GM04504 (cell line): ENCODE results near the gene PDCD4.

Experiments
- DNase-seq: peaks from one replicate; pipeline ENCODE4 v3.0.0-alpha.2; 2012; ENCODE audit warnings: low read depth

The PDCD4 gene

GRCh38 chr10:110842326-110842904 lies 29.3 kb upstream of the PDCD4 start:
- no peak for DNase-seq

- no peak for DNase-seq
Observed at GRCh38 chr10:110843031-110843430, 28.7 kb upstream of the PDCD4 start.

- no peak for DNase-seq
Observed at GRCh38 chr10:110843796-110844616, 27.7 kb upstream of the PDCD4 start.

- no peak for DNase-seq
Observed at GRCh38 chr10:110844617-110844881, 27.2 kb upstream of the PDCD4 start.

DNA sequence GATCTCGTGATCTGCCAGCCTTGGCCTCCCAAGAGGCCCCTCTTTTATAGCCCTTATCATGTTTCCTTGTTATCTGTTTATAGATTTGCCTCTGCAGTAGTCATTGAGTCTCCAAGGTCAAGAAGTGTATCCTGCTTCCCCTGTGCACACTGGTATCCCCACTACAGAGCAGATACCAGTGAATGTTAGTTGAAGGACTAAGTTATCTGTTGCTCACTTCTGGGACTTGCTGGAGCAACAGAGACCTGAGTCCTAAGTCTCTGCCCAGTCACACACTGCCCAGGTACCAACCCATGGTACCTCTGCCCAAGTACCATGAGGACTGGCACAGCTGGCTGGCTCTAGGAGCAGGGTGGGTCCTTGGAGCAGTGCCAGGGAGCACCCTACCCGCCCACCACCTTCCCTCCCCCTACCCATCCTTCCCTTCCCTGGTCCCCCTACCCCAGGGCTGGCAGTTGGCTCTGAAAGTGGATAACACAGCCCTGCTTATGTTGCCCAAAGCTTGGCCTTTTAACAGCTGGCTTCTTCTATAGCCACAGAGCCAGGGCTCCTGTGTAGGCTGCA lies 26.5 kb upstream of the PDCD4 start:
- DNase-seq = no peak

- DNase-seq = no peak
Observed at GRCh38 chr10:110845756-110846620, 25.7 kb upstream of the PDCD4 start.

- DNase-seq = no peak
Observed at GRCh38 chr10:110847374-110847773, 24.4 kb upstream of the PDCD4 start.

DNA sequence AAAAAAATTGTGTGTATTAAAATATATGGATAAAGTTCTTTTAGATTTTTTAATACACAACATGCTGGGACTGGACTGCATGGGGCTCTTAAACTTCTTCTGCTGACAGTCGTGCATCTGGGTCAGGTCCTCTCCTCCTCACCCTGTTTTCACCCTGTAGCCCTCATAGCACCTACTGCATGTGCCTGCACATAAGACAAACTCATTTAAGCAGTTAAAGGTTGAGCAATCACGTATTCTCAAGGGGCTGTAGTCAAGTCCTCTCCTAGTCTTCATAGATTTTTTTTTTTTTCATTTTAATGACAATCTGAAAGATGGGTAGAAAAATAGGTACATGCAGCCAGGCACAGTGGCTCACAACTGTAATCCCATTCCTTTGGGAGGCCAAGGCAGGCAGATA lies 23.6 kb upstream of the PDCD4 start:
- no peak for DNase-seq

- DNase-seq = no peak
Observed at GRCh38 chr10:110850099-110850498, 21.6 kb upstream of the PDCD4 start.

DNA sequence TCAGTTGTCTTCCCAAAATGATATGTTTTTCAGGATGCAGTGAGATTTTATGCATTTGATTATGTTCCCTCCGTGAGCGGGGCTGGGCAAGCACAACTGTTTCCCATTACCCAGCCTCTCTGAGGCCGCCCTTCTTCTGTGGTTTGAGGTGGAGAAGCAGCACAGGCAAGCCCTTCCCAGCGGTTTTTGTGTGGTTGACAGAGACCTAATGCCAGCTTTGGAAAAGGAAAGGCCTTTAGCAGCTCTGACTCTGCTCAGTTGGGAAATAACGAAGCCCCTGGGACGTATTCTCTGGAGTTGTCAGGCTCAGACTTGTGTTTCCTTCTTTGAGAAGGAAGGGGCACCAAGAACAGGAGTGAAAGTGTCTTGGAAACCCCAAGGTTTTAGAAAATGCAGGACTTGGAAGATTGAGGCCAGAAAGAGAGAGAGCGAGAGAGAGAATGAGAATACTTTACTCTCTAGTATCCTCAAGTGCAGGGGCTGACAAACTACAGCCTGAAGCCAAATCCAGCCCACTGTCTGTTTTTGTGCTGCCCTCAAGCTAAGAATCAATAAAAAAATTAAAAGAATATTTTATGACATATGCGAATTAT lies 20.6 kb upstream of the PDCD4 start:
- DNase-seq = no peak

- no peak for DNase-seq
Observed at GRCh38 chr10:110852255-110852896, 19.4 kb upstream of the PDCD4 start.

GRCh38 chr10:110852947-110853346 lies 18.8 kb upstream of the PDCD4 start:
- no peak for DNase-seq

DNA sequence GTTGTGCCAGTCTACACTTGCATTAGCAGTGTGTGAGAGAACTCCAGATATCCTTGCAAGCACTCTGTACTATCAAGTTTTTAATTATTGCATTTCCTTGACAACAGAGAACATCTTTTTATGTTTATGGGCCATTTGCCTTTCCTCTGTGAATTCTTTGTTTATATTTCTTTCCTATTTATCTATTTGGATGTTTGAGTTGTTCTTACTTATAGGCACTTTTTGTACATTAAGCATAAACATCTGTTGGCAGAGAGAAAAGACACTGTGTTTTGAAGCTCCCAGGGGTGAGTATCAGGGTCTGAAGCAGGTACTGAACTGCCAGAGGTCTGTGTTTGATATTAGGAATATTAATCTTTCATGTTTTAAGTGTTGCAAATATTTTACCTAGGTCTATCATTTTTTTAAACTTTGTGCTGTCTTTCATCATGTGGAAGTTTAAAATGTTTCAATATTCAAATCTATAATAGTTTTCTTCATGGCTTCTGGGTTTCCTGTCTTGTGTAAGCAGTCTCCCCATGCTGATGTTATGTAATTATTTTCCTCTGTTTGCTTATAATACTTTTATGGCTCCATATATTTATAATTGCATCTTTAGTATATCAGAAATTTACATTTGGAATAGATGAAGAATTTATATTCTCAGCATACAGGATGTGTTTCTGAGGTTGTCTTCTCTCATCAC lies 17.7 kb upstream of the PDCD4 start:
- no peak for DNase-seq

DNA sequence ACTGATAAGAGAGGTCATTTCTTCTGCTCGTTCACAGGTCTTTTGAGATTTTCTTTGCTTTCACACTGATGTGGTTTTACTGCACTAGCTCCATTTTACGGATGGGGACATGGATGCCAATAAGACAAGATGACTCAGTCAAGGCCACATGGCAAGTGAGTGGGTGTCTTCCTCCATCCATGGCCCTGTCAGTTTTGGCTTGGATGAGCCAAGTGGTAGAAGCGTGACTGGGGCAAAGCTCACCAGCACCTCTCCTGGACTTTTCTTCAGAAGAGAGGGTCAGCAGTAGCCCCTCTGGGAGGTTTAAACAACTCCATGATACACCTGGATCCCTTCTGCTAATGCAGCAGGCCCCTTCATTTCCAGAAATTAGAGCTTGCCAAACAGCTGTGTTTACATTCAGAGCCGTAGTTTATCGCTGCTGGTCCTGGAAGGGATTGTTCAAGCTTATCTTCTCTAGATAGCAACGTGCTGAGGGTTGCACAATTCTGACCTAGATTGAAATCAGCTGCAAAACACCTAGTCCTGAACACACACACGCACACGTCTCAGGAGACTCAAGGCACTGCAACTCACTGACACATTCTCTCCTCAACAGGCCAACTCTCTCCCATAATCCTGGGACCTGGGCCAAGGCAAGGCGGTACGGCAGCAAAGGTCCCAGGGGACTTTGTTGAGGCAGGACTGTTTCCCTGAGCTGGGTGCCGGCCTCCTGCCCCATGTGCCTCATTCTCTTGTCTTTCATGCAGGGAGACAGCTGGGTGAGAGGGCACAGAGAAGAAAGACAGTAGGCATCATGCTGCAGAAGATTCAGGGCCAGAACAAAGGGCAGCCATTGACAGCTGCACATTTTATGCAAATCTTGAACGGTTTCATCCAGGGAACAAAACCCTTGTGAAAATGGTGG lies 14.2 kb upstream of the PDCD4 start:
- DNase-seq = no peak

- DNase-seq = no peak
Observed at GRCh38 chr10:110858297-110858934, 13.3 kb upstream of the PDCD4 start.

GRCh38 chr10:110859206-110859972 lies 12.3 kb upstream of the PDCD4 start:
- no peak for DNase-seq

- DNase-seq = peak; percentile 87
Observed at GRCh38 chr10:110859973-110860376, 11.8 kb upstream of the PDCD4 start.

- no peak for DNase-seq
Observed at GRCh38 chr10:110860576-110861241, 11.0 kb upstream of the PDCD4 start.
